ENCODE data around the gene KCNV2.
"Not testable (repeated sequence)": the region's sequence is repeated elsewhere in the genome, so short reads cannot be mapped to it uniquely, and the experiment has no call there.

The KCNV2 gene

GRCh38 chr9:2700398-2700797 lies 16.9 kb upstream of the KCNV2 start:
- no peaks in the 10 kb centered on the region for H3K36me3 Mint-ChIP-seq (ENCODE audit: insufficient read depth)
- no peaks in the 10 kb centered on the region for H3K4me1 Mint-ChIP-seq (ENCODE audit: low read depth in 2 of 2)
- no peak overlapping the region for H3K27ac Mint-ChIP-seq
- H3K27me3 Mint-ChIP-seq: no peaks in the 10 kb centered on the region
- no peaks in the 10 kb centered on the region for H3K9me3 Mint-ChIP-seq
- DNase-seq (no peak), ATAC-seq (replicated peaks) (no peak)
- H3K4me3 Mint-ChIP-seq: no peak overlapping the region

- Mint-ChIP-seq H3K4me1 (ENCODE audit: low read depth in 2 of 2) (no peaks in the 10 kb centered on the region), H3K36me3 (ENCODE audit: insufficient read depth) (no peaks in the 10 kb centered on the region)
These were observed 16.3 kb upstream of the KCNV2 start for GRCh38 chr9:2700909-2701550.

GRCh38 chr9:2704504-2704903 lies 12.8 kb upstream of the KCNV2 start:
- no peaks in the 10 kb centered on the region for H3K27me3 Mint-ChIP-seq
- H3K27ac Mint-ChIP-seq: no peak overlapping the region
- no peaks in the 10 kb centered on the region for H3K9me3 Mint-ChIP-seq
- ATAC-seq (replicated peaks) (no peak), DNase-seq (no peak)
- H3K36me3 Mint-ChIP-seq (ENCODE audit: insufficient read depth): no peaks in the 10 kb centered on the region
- H3K4me1 Mint-ChIP-seq (ENCODE audit: low read depth in 2 of 2): no peaks in the 10 kb centered on the region
- no peak overlapping the region for H3K4me3 Mint-ChIP-seq

More at GRCh38 chr9:2700909-2701550, 16.3 kb upstream of the KCNV2 start:
- H3K9me3 Mint-ChIP-seq: no peaks in the 10 kb centered on the region
- no peak overlapping the region for H3K4me3 Mint-ChIP-seq
- ATAC-seq (replicated peaks): no peak
- no peaks in the 10 kb centered on the region for H3K27me3 Mint-ChIP-seq
- DNase-seq: no peak
- H3K27ac Mint-ChIP-seq: no peak overlapping the region

GRCh38 chr9:2707256-2707655 lies 10.1 kb upstream of the KCNV2 start:
- DNase-seq; H3K36me3 Mint-ChIP-seq (ENCODE audit: insufficient read depth); H3K27ac Mint-ChIP-seq; H3K27me3 Mint-ChIP-seq; H3K9me3 Mint-ChIP-seq; ATAC-seq (replicated peaks); H3K4me3 Mint-ChIP-seq; H3K4me1 Mint-ChIP-seq (ENCODE audit: low read depth in 2 of 2): not testable (repeated sequence)

GRCh38 chr9:2709645-2710101 lies 7.6 kb upstream of the KCNV2 start:
- DNase-seq: no peak
- no peak overlapping the region for H3K4me3 Mint-ChIP-seq
- no peaks in the 10 kb centered on the region for H3K4me1 Mint-ChIP-seq (ENCODE audit: low read depth in 2 of 2)
- no peak overlapping the region for H3K27ac Mint-ChIP-seq
- H3K27me3 Mint-ChIP-seq: no peaks in the 10 kb centered on the region
- peaks cover 1 to 5% of the 10 kb centered on the region in 2 donors for H3K9me3 Mint-ChIP-seq
- no peaks in the 10 kb centered on the region for H3K36me3 Mint-ChIP-seq (ENCODE audit: insufficient read depth)
- ATAC-seq (replicated peaks): no peak

GRCh38 chr9:2711716-2712115 lies 5.6 kb upstream of the KCNV2 start:
- H3K27ac Mint-ChIP-seq: peak overlapping the region in 1 of 2 donors; percentile 26
- H3K36me3 Mint-ChIP-seq (ENCODE audit: insufficient read depth): no peaks in the 10 kb centered on the region
- ATAC-seq (replicated peaks) (no peak), DNase-seq (no peak)
- H3K4me3 Mint-ChIP-seq: no peak overlapping the region
- no peaks in the 10 kb centered on the region for H3K27me3 Mint-ChIP-seq
- peaks cover 1 to 5% of the 10 kb centered on the region in 2 donors for H3K9me3 Mint-ChIP-seq
- H3K4me1 Mint-ChIP-seq (ENCODE audit: low read depth in 2 of 2): no peaks in the 10 kb centered on the region

- ATAC-seq (replicated peaks) (no peak), DNase-seq (no peak)
- Mint-ChIP-seq H3K9me3 (peaks cover 7 to 11% of the 10 kb centered on the region in 2 donors), H3K4me1 (ENCODE audit: low read depth in 2 of 2) (no peaks in the 10 kb centered on the region), H3K4me3 (no peak overlapping the region), H3K36me3 (ENCODE audit: insufficient read depth) (no peaks in the 10 kb centered on the region), H3K27ac (no peak overlapping the region), H3K27me3 (no peaks in the 10 kb centered on the region)
These were observed 839 bp downstream of the KCNV2 start for GRCh38 chr9:2718001-2718697.

- Mint-ChIP-seq H3K4me3 (no peak overlapping the region), H3K9me3 (peaks cover 6 to 7% of the 10 kb centered on the region in 2 donors), H3K36me3 (ENCODE audit: insufficient read depth) (no peaks in the 10 kb centered on the region), H3K27me3 (no peaks in the 10 kb centered on the region), H3K4me1 (ENCODE audit: low read depth in 2 of 2) (no peaks in the 10 kb centered on the region), H3K27ac (no peak overlapping the region)
- ATAC-seq (replicated peaks) (no peak), DNase-seq (no peak)
These were observed 1.4 kb downstream of the KCNV2 start for GRCh38 chr9:2718698-2719033.

- no peaks in the 10 kb centered on the region for H3K36me3 Mint-ChIP-seq (ENCODE audit: insufficient read depth)
- H3K27ac Mint-ChIP-seq: no peak overlapping the region
- DNase-seq (no peak), ATAC-seq (replicated peaks) (no peak)
- H3K4me3 Mint-ChIP-seq: no peak overlapping the region
- H3K9me3 Mint-ChIP-seq: peaks cover 5 to 6% of the 10 kb centered on the region in 2 donors
- no peaks in the 10 kb centered on the region for H3K4me1 Mint-ChIP-seq (ENCODE audit: low read depth in 2 of 2)
- H3K27me3 Mint-ChIP-seq: no peaks in the 10 kb centered on the region
These were observed 2.9 kb downstream of the KCNV2 start for GRCh38 chr9:2720179-2720654.

GRCh38 chr9:2722715-2723114 lies 5.4 kb downstream of the KCNV2 start:
- ATAC-seq (replicated peaks) (no peak), DNase-seq (no peak)
- Mint-ChIP-seq H3K9me3 (peaks cover 5% of the 10 kb centered on the region in 2 donors), H3K4me3 (no peak overlapping the region), H3K36me3 (ENCODE audit: insufficient read depth) (no peaks in the 10 kb centered on the region), H3K27me3 (no peaks in the 10 kb centered on the region), H3K27ac (no peak overlapping the region), H3K4me1 (ENCODE audit: low read depth in 2 of 2) (no peaks in the 10 kb centered on the region)

- Mint-ChIP-seq H3K4me1 (ENCODE audit: low read depth in 2 of 2) (peaks cover 0 to 2% of the 10 kb centered on the region in 2 donors), H3K27ac (no peak overlapping the region), H3K9me3 (peaks cover 5% of the 10 kb centered on the region in 2 donors), H3K27me3 (no peaks in the 10 kb centered on the region), H3K4me3 (no peak overlapping the region), H3K36me3 (ENCODE audit: insufficient read depth) (no peaks in the 10 kb centered on the region)
- no peak for DNase-seq
- no peak for ATAC-seq (replicated peaks)
These were observed 6.2 kb downstream of the KCNV2 start for GRCh38 chr9:2723376-2724065.

GRCh38 chr9:2725126-2725525 lies 7.8 kb downstream of the KCNV2 start:
- H3K4me3 Mint-ChIP-seq: no peak overlapping the region
- H3K27me3 Mint-ChIP-seq: no peaks in the 10 kb centered on the region
- no peak for DNase-seq
- H3K9me3 Mint-ChIP-seq: no peaks in the 10 kb centered on the region
- no peak overlapping the region for H3K27ac Mint-ChIP-seq
- H3K4me1 Mint-ChIP-seq (ENCODE audit: low read depth in 2 of 2): peaks cover 0 to 2% of the 10 kb centered on the region in 2 donors
- no peaks in the 10 kb centered on the region for H3K36me3 Mint-ChIP-seq (ENCODE audit: insufficient read depth)
- ATAC-seq (replicated peaks): no peak

GRCh38 chr9:2725898-2726649 lies 8.8 kb downstream of the KCNV2 start:
- Mint-ChIP-seq H3K9me3 (no peaks in the 10 kb centered on the region), H3K4me1 (ENCODE audit: low read depth in 2 of 2) (peaks cover 0 to 2% of the 10 kb centered on the region in 2 donors), H3K27ac (no peak overlapping the region), H3K4me3 (no peak overlapping the region), H3K36me3 (ENCODE audit: insufficient read depth) (no peaks in the 10 kb centered on the region), H3K27me3 (no peaks in the 10 kb centered on the region)
- DNase-seq: no peak
- no peak for ATAC-seq (replicated peaks)

Measured in effector memory CD8-positive, alpha-beta T cell (primary cell).